Upper lobe of left lung (tissue), 6 donors: Measurements from ENCODE around the gene SLC6A13. TPM values are rescaled to one million over a fixed set of nuclear protein-coding genes. Genes with fewer than 3 reads are reported as not detected.

Experiments
- ATAC-seq, 2 donors: fragments of 200-7000 bp; cut with Tn5 transposase; one replicate each; pipeline ENCODE4 v1.9.1; 2022; ENCODE audit warnings: mild to moderate bottlenecking in 2 of 2, moderate library complexity in 2 of 2; ENCODE audit not compliant: low FRiP score in 2 of 2
- DNase-seq, 2 donors: peaks; one replicate each; pipeline ENCODE4 v3.0.0-alpha.2; 2019 to 2020
- H3K27ac ChIP-seq, 4 donors: fragments of 200-600 bp; sonication (generic); one replicate each; pipeline ENCODE4 v1.5.1; 2016 to 2019
- H3K27me3 ChIP-seq, 4 donors: fragments of 200-600 bp; sonication (generic); one replicate each; pipeline ENCODE4 v1.5.1; 2017 to 2019
- H3K36me3 ChIP-seq, 4 donors: fragments of 200-600 bp; sonication (generic); one replicate each; pipeline ENCODE4 v1.5.1; 2016 to 2019
- H3K4me1 ChIP-seq, 4 donors: fragments of 200-600 bp; sonication (generic); one replicate each; pipeline ENCODE4 v1.5.1; 2018 to 2019
- H3K4me3 ChIP-seq, 4 donors: fragments of 200-600 bp; sonication (generic); one replicate each; pipeline ENCODE4 v1.5.1; 2017 to 2019; ENCODE audit warnings: mild to moderate bottlenecking in 2 of 4, moderate library complexity in 1 of 4
- H3K9me3 ChIP-seq, 4 donors: fragments of 200-600 bp; sonication (generic); one replicate each; pipeline ENCODE4 v1.5.1; 2018 to 2019
- EP300 ChIP-seq, 4 donors: sonication (generic); formaldehyde crosslinking; IDR thresholded peaks; one replicate each; pipeline ENCODE4 v1.5.1; 2017; ENCODE audit warnings: antibody characterized with exemption in 4 of 4, control low read depth in 2 of 4
- POLR2A ChIP-seq, 4 donors: fragments of 450-650 bp; IDR thresholded peaks; one replicate each; pipeline ENCODE4 v1.5.1; 2016 to 2017; ENCODE audit warnings: antibody characterized with exemption in 4 of 4, mild to moderate bottlenecking in 2 of 4
- POLR2AphosphoS5 ChIP-seq, 2 donors: sonication (generic); formaldehyde crosslinking; IDR thresholded peaks; one replicate each; pipeline ENCODE4 v1.5.1; 2017; ENCODE audit warnings: antibody characterized with exemption in 2 of 2
- WGBS, 2 donors: methylation state at CpG; one replicate each; pipeline ENCODE4 v1.1.5; 2017 to 2018; 5-methylcytosine and 5-hydroxymethylcytosine counted together
- total RNA-seq, 6 donors: library from RNA; depleted of rRNA in 4 of 6; stranded (reverse); fragments of >200 nt in 4 of 6; gene quantifications; one replicate each; pipeline versions ENCODE4 v1.1.0 to v1.2.1, GENCODE V29; 2016 to 2021
- TF ChIP-seq, protein P1 (sequence below), 6 experiments: fragments of 450-650 bp in 4 of 6; fragments of 200-600 bp in 2 of 6; sonication (generic) in 2 of 6; IDR thresholded peaks; one replicate each; pipeline ENCODE4 v1.5.1; 2016 to 2019; ENCODE audit warnings: antibody characterized with exemption in 6 of 6
- donor health status: DM: no; HTN: no; CAD: no; lungs with moderate emphysema.
- donor health status: DM: no; HTN: yes; CAD: no; lungs with severe emphysema.

Gene SLC6A13
- total RNA-seq, 6 donors from 2014 or later = 1.6 to 2.3 (median 2.0) TPM; not detected in 1

DNA sequence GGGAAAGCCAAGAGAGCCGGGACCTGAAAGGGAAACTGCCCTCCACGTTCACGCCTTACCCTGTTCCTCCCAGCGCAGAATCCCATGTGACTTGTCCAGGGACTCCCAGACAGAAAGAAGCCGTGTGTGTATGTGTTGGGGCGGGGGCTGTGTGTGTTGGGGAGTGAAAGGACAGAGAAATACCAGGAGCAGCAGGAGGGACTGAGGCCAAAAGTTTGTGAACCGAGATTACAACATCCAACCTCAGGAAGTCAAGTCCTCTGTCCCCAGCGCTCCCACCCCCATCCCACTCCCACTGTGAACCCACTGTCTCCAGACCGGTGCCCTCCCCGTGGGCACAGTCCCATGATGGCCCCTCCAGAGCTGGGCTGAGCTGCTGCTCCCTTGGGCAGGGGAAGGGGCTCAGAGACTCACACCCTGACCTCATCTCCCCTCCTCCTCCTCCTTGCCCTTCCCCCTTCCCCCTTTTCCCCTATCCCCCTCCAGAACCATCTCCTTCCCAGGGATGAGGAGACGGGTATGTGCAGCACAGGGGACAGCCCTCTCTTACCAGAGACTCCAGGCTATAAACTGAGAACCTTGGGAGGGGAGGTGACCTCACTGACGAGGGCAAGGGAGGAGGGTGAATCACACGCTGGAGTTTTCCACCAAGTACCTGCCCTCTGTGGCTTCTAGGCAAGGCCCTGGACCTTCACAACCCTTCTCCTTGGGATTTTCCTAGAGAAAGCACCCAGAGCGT, 48.5 kb downstream of the SLC6A13 start, which contains the start of gene SLC6A12:
Gene SLC6A12, minus strand, starts transcription at position 155 of the 739 bp plus-strand sequence. CDS start 4,171 bp downstream, outside the sequence.
- H3K9me3 ChIP-seq = no peaks in the 10 kb centered on the region
- no peaks in the 10 kb centered on the region for H3K27me3 ChIP-seq
- 38 to 39% methylated on average over 12 to 14 of the region's 14 CpGs for whole genome bisulfite sequencing, 2 donors
- ATAC-seq (peak in 1 of 2 donors; percentile 45), DNase-seq (peak in 1 of 2 donors; percentile 34)
- TF ChIP-seq, protein P1, sequence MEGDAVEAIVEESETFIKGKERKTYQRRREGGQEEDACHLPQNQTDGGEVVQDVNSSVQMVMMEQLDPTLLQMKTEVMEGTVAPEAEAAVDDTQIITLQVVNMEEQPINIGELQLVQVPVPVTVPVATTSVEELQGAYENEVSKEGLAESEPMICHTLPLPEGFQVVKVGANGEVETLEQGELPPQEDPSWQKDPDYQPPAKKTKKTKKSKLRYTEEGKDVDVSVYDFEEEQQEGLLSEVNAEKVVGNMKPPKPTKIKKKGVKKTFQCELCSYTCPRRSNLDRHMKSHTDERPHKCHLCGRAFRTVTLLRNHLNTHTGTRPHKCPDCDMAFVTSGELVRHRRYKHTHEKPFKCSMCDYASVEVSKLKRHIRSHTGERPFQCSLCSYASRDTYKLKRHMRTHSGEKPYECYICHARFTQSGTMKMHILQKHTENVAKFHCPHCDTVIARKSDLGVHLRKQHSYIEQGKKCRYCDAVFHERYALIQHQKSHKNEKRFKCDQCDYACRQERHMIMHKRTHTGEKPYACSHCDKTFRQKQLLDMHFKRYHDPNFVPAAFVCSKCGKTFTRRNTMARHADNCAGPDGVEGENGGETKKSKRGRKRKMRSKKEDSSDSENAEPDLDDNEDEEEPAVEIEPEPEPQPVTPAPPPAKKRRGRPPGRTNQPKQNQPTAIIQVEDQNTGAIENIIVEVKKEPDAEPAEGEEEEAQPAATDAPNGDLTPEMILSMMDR (IDR thresholded peaks at IDR 0.05) = no peak
- peak in 1 of 4 donors; percentile 12 for TF ChIP-seq POLR2A (IDR thresholded peaks at IDR 0.05)
- peaks cover 12 to 23% (median 16%) of the 10 kb centered on the region in 4 donors for H3K4me1 ChIP-seq
- H3K4me3 ChIP-seq = peak within 1 kb of the TSS in 3 of 4 donors; percentile 10 to 34 (median 21)
- H3K27ac ChIP-seq = peak within 1 kb of the TSS in 1 of 4 donors; percentile 72
- no peaks in the 10 kb centered on the region for H3K36me3 ChIP-seq

DNA sequence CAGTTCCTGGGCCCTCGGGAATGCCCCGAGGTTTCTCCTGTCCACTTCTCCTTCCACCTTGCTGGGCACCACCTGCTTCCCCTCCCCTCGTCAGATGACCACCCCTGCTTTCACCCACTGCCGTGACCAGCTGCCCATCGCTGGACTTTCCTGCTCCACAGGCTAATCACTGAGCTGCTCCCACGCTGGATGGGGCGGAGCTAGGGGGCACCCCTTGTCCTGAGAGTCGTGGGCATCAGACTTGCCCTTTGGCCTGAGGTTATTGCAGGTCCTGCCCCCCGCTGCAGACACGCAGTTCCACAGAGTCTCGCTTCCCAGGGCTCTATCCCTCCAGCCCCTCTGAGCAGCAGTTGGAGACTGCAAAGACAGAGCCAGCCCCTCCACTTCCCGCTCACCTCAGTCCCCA, 49.1 kb downstream of the SLC6A13 start:
- Histone ChIP-seq H3K27ac (no peak overlapping the region), H3K4me3 (peak overlapping the region in 3 of 4 donors; percentile 10 to 34 (median 21)), H3K4me1 (peaks cover 12 to 23% (median 16%) of the 10 kb centered on the region in 4 donors), H3K36me3 (no peaks in the 10 kb centered on the region), H3K27me3 (no peaks in the 10 kb centered on the region), H3K9me3 (no peaks in the 10 kb centered on the region)
- WGBS, 2 donors = 39 to 50% methylated on average over 9 to 12 of the region's 12 CpGs
- ATAC-seq (peak; percentile 8 to 23), DNase-seq (no peak)
- TF ChIP-seq EP300 (IDR thresholded peaks at IDR 0.05) (no peak), POLR2AphosphoS5 (IDR thresholded peaks at IDR 0.05) (no peak), POLR2A (IDR thresholded peaks at IDR 0.05) (no peak)
- TF ChIP-seq, protein P1 (IDR thresholded peaks at IDR 0.05) = no peak

DNA sequence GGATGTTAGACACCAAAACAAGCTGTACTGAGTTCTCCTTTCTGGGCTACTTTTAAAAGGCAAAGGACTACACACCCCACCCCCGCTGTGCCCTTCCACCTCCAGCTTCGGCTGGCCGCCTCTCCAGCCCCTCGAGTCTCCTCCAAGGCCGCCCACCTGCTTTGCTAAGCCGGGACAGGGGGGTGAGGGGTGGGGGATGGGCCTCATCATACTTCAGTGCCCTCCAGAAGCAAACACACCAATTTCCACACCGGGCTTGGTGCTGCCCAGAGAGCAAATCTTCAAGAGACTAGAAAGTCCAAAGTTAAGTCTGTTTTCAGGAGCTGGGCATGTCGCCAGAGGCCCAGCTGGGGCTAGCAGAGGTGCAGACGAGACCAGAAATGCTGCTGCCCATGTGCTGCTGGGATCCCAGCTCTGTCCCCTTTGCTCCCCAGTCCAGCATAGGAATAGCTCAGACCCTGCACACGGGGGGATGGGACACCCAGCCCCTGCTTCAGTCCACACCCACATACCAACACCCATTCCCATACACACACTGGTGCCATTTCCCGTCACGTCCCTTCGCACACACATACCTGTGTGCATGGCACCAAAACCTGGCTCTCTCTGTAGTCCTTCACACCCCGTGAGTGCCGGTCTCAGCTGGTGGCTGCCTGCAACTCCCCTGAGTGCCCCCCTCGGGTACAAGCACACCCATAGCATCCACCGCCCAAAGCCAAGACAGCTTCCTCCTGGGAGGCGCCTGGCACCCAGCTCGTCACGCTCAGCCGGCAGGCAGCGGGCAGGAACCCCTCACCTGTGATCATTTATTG, 49.7 kb downstream of the SLC6A13 start:
- Histone ChIP-seq H3K27ac (peak overlapping the region; percentile 34 to 72 (median 56)), H3K36me3 (no peaks in the 10 kb centered on the region), H3K9me3 (no peaks in the 10 kb centered on the region), H3K27me3 (no peaks in the 10 kb centered on the region), H3K4me1 (peaks cover 12 to 23% (median 16%) of the 10 kb centered on the region in 4 donors), H3K4me3 (peak overlapping the region in 3 of 4 donors; percentile 10 to 34 (median 21))
- WGBS, 2 donors = 42 to 46% methylated on average over 10 to 22 of the region's 22 CpGs
- peak in 1 of 4 donors; percentile 12 for TF ChIP-seq EP300 (IDR thresholded peaks at IDR 0.05)
- TF ChIP-seq POLR2A (IDR thresholded peaks at IDR 0.05) = no peak
- ATAC-seq (peak; percentile 32 to 68), DNase-seq (peak in 1 of 2 donors; percentile 43)

DNA sequence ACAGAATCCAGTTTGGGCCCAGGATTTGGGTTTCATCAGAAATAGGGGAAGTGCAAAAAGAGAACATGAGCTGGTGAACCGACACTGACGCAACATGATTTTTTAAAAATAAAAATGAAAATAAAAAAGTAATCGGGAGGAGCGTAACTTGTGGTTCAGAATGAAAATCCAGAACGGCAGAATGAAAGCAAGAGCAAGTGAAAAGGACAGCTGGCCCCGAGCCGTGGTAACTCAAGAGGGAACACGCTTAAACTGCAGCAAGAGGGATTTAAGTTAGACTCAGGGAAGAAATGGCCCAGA, 50.3 kb downstream of the SLC6A13 start:
- ATAC-seq (peak in 1 of 2 donors; percentile 37), DNase-seq (no peak)
- peaks cover 12 to 23% (median 16%) of the 10 kb centered on the region in 4 donors for H3K4me1 ChIP-seq
- no peaks in the 10 kb centered on the region for H3K27me3 ChIP-seq
- H3K4me3 ChIP-seq = peak overlapping the region in 3 of 4 donors; percentile 10 to 34 (median 21)
- no peaks in the 10 kb centered on the region for H3K36me3 ChIP-seq
- 56 to 58% methylated on average over 8 of the region's 8 CpGs for WGBS, 2 donors
- TF ChIP-seq EP300 (IDR thresholded peaks at IDR 0.05) (no peak), POLR2A (IDR thresholded peaks at IDR 0.05) (no peak), POLR2AphosphoS5 (IDR thresholded peaks at IDR 0.05) (no peak)
- TF ChIP-seq, protein P1 (IDR thresholded peaks at IDR 0.05) = no peak
- H3K27ac ChIP-seq = peak overlapping the region; percentile 34 to 72 (median 56)
- no peaks in the 10 kb centered on the region for H3K9me3 ChIP-seq
